CD4-positive, alpha-beta T cell (primary cell): ENCODE data around the gene PLA2G4B. TPM values are rescaled to one million over a fixed set of nuclear protein-coding genes. Genes with fewer than 3 reads are reported as not detected.

Experiments used
- ATAC-seq: fragments of 200-7000 bp; cut with Tn5 transposase; one replicate; pipeline ENCODE4 v1.10.0; 2022; ENCODE audit warnings: mild to moderate bottlenecking; ENCODE audit not compliant: poor library complexity
- CTCF ChIA-PET: fragments of 350-600 bp; sonication (Branson Sonifier 250); formaldehyde crosslinking; loops from one replicate; lab custom pipeline; 2021; ENCODE audit warnings: antibody characterized with exemption, inconsistent platforms; lab: Charles Lee
- POLR2A ChIA-PET: fragments of 350-600 bp; sonication (Branson Sonifier 250); formaldehyde crosslinking; loops from one replicate; lab custom pipeline; 2021; ENCODE audit warnings: antibody characterized with exemption, inconsistent platforms; lab: Charles Lee
- DNase-seq, 14 experiments: peaks; one replicate each; pipeline ENCODE4 v3.0.0-alpha.2; 2013 to 2020; ENCODE audit warnings: mixed read lengths in 2 of 14
- H3K27ac ChIP-seq, 2 donors: one replicate each; pipeline versions ENCODE4 v1.5.1 to v1.7.0; 2013; ENCODE audit warnings: low read length in 2 of 2, low read depth in 1 of 2, mild to moderate bottlenecking in 1 of 2
- H3K27me3 ChIP-seq, 2 experiments: 1 replicate in 1 of 2; 2 replicates in 1 of 2; pipeline versions ENCODE4 v1.6.1 to v1.7.0; 2013; ENCODE audit warnings: low read length in 2 of 2, control low read depth in 1 of 2, mild to moderate bottlenecking in 1 of 2, moderate library complexity in 1 of 2; ENCODE audit not compliant: insufficient read depth in 2 of 2, control insufficient read depth in 1 of 2
- H3K36me3 ChIP-seq: one replicate; pipeline ENCODE4 v1.6.1; 2013; ENCODE audit warnings: low read length, control low read depth; ENCODE audit not compliant: insufficient read depth
- H3K4me1 ChIP-seq: one replicate; pipeline ENCODE4 v1.6.1; 2013; ENCODE audit warnings: low read length, control low read depth; ENCODE audit not compliant: insufficient read depth
- H3K4me3 ChIP-seq: one replicate; pipeline ENCODE4 v1.5.1; 2013; ENCODE audit warnings: mild to moderate bottlenecking, low read length, moderate library complexity
- H3K9me3 ChIP-seq, 2 experiments: 1 replicate in 1 of 2; 2 replicates in 1 of 2; pipeline versions ENCODE4 v1.6.1 to v1.7.0; 2013; ENCODE audit warnings: low read length in 2 of 2, mild to moderate bottlenecking in 2 of 2, control low read depth in 1 of 2, moderate library complexity in 1 of 2; ENCODE audit not compliant: control insufficient read depth in 1 of 2, insufficient read depth in 1 of 2
- H3K27ac Mint-ChIP-seq: one replicate; pipeline ENCODE4 v1.8.0; 2020; ENCODE audit warnings: mixed read lengths
- H3K27me3 Mint-ChIP-seq: one replicate; pipeline ENCODE4 v1.8.0; 2021; ENCODE audit warnings: mixed read lengths
- H3K36me3 Mint-ChIP-seq: one replicate; pipeline ENCODE4 v1.8.0; 2021; ENCODE audit warnings: low read depth, mixed read lengths
- H3K4me1 Mint-ChIP-seq: one replicate; pipeline ENCODE4 v1.8.0; 2021; ENCODE audit warnings: low read depth, mixed read lengths
- H3K4me3 Mint-ChIP-seq: one replicate; pipeline ENCODE4 v1.8.0; 2020; ENCODE audit warnings: mild to moderate bottlenecking, mixed read lengths
- H3K9me3 Mint-ChIP-seq: one replicate; pipeline ENCODE4 v1.8.0; 2020; ENCODE audit warnings: mixed read lengths
- CTCF ChIP-seq: fragments of 200-600 bp; IDR thresholded peaks from one replicate; pipeline ENCODE4 v1.8.0; 2022; ENCODE audit warnings: antibody characterized with exemption, mild to moderate bottlenecking
- intact Hi-C, 2 experiments: fragments of 100-400 bp; cut with DNase I in 1 of 2; cut with micrococcal nuclease in 1 of 2; formaldehyde crosslinking; loops; one replicate each; pipeline versions ENCODE4 v1.15.1 to v1.9.0; 2023 to 2025; cut with DNase I, micrococcal nuclease
- total RNA-seq, 174 experiments: library from RNA in 2 of 174; stranded (reverse) in 2 of 174; gene quantifications; one replicate each; pipeline ENCODE4 v1.2.3 and lab custom pipeline; 2021 to 2026

Gene PLA2G4B
- total RNA-seq, 2 experiments from 2014 or later, result 33.7 to 34.6 TPM

- ChIA-PET CTCF (no interaction called here), POLR2A (no interaction called here)
- H3K36me3 Mint-ChIP-seq, result no peaks in the 10 kb centered on the region
- no peak overlapping the region for H3K4me3 Mint-ChIP-seq
- H3K27ac ChIP-seq, result no peak overlapping the region
- no peaks in the 10 kb centered on the region for H3K9me3 ChIP-seq
- H3K27me3 Mint-ChIP-seq, result peaks cover 12% of the 10 kb centered on the region
- H3K27me3 ChIP-seq, result peaks cover 0 to 12% of the 10 kb centered on the region in 2 experiments
- H3K4me1 ChIP-seq, result peaks cover 9% of the 10 kb centered on the region
- H3K36me3 ChIP-seq, result no peaks in the 10 kb centered on the region
- H3K4me3 ChIP-seq, result no peak overlapping the region
- H3K9me3 Mint-ChIP-seq, result no peaks in the 10 kb centered on the region
- intact Hi-C loops, result no loop called here
- peaks cover 6% of the 10 kb centered on the region for H3K4me1 Mint-ChIP-seq
- DNase-seq (no peak), ATAC-seq (no peak)
- H3K27ac Mint-ChIP-seq, result no peak overlapping the region
- TF ChIP-seq CTCF, result no peak
Observed at GRCh38 chr15:41877631-41878354, 39.1 kb downstream of the PLA2G4B start.

- Mint-ChIP-seq H3K4me1 (peaks cover 6% of the 10 kb centered on the region), H3K27me3 (peaks cover 12% of the 10 kb centered on the region), H3K9me3 (no peaks in the 10 kb centered on the region), H3K36me3 (no peaks in the 10 kb centered on the region), H3K4me3 (no peak overlapping the region), H3K27ac (no peak overlapping the region)
- peaks cover 9% of the 10 kb centered on the region for H3K4me1 ChIP-seq
- POLR2A ChIA-PET, result no interaction called here
- H3K27ac ChIP-seq, result no peak overlapping the region
- TF ChIP-seq CTCF, result no peak
- H3K4me3 ChIP-seq, result no peak overlapping the region
- H3K9me3 ChIP-seq, result no peaks in the 10 kb centered on the region
- ATAC-seq (no peak), DNase-seq (no peak)
- CTCF ChIA-PET, result no interaction called here
- intact Hi-C loops, result no loop called here
- peaks cover 0 to 12% of the 10 kb centered on the region in 2 experiments for H3K27me3 ChIP-seq
- H3K36me3 ChIP-seq, result no peaks in the 10 kb centered on the region
Observed at GRCh38 chr15:41878355-41878699, 39.7 kb downstream of the PLA2G4B start.

- ATAC-seq (no peak), DNase-seq (no peak)
- Histone ChIP-seq H3K4me3 (no peak overlapping the region), H3K27ac (no peak overlapping the region), H3K9me3 (no peaks in the 10 kb centered on the region), H3K4me1 (peaks cover 9% of the 10 kb centered on the region), H3K27me3 (peaks cover 0 to 12% of the 10 kb centered on the region in 2 experiments), H3K36me3 (no peaks in the 10 kb centered on the region)
- no peaks in the 10 kb centered on the region for H3K36me3 Mint-ChIP-seq
- ChIA-PET POLR2A (no interaction called here), CTCF (no interaction called here)
- intact Hi-C loops, result no loop called here
- H3K4me3 Mint-ChIP-seq, result no peak overlapping the region
- H3K27ac Mint-ChIP-seq, result no peak overlapping the region
- H3K4me1 Mint-ChIP-seq, result peaks cover 6% of the 10 kb centered on the region
- no peaks in the 10 kb centered on the region for H3K9me3 Mint-ChIP-seq
- peaks cover 14% of the 10 kb centered on the region for H3K27me3 Mint-ChIP-seq
- no peak for TF ChIP-seq CTCF
Observed at GRCh38 chr15:41879321-41879845, 40.7 kb downstream of the PLA2G4B start.
